GM21390 (cell line): ENCODE data around the gene ZNF280B.
"Not testable (repeated sequence)": the region's sequence is repeated elsewhere in the genome, so short reads cannot be mapped to it uniquely, and the experiment has no call there.

ENCODE experiments used
- ATAC-seq: cut with Tn5 transposase; IDR thresholded peaks from one replicate; pipeline ENCODE4 v1.9.1; 2021; ENCODE audit not compliant: unreplicated experiment

ZNF280B gene

DNA sequence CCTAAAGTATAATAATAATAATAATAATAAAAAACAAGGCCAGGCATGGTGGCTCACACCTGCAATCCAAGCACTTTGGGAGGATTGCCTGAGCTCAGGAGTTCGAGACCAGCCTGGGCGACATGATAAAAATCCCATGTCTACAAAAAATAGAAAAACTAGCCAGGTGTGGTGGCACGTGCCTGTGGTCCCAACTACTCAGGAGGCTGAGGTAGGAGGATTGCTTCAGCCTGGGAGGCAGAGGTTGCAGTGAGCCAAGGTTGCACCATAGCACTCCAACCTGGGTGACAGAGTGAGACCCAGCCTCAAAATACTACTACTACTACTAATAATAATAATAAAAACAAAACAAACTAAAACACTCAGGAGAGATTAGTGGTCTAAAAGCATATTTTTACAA is 27.1 kb upstream of the ZNF280B start:
- no peak for ATAC-seq

DNA sequence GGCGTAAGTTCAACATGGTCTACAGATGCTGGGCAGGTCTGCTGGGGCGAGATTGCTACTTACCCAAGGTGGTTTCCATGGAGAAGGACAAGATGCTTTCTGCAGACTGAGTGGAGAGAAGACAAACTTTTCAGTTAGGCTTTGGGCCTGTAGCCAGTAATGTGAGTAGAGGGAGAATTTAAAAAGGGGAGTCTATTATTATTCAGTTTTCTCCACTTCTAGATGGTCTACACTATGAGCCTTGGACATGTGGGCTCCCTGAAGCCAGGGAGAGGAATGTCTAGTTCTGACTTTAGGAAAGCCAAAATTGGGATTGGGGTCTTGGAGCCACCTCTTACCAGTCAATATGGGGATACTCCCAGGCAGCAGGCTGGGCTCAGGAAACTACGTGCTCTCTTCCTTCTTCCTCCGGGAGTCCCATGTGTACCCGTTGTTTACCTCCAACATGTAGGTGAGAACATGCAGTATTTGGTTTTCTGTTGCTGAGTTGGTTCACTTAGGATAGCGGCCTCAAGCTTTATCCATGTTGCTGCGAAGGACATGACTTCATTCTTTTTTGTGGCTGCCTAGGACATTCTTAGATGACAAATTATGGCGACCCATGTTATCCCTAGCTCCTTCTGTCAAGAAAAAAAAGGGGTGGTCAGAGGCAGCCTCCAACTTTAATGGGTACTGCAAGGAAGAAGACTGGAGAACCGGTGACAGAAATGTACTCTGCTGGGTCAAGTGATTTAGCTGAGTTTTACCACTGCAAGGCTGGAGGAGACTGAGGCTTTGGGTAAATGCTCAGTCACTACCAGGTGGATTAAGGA is 26.3 kb upstream of the ZNF280B start:
- no peak for ATAC-seq

DNA sequence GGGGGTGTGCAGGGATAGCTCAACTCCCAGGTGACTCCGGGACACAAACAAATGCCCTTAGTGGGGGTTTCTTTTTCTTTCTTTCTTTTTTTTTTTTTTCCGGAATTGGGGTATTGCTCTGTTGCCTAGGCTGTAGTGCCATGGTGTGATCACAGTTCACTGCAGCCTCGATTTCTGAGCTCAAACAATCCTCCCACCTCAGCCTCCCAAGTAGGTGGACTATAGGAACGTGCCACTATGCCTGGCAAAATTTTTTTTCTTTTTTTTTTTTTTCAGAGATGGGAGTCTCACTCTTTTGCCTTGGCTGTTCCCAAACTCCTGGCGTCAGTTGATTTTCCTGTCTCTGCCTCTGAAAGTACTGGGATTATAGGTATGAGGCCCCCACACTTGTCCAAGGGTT is 25.3 kb upstream of the ZNF280B start:
- ATAC-seq: no peak

DNA sequence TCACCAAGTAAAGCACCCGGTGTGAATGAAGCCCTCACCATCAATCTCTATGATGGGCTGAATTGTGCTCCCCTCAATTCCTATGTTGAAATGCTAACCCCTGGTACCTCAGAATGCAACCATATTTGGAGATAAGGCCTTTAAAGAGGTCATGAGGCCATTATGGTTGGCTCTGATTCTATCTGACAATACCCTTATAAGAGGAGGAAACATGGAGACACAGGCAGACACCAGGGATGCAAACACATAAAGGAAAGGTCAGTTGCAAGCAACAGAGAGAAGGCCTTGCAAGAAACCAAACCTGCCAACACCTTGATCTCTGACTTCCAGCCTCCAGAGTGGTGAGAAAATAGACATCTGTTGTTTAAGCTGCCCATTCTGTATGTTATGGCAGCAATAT is 24.9 kb upstream of the ZNF280B start:
- ATAC-seq: no peak

DNA sequence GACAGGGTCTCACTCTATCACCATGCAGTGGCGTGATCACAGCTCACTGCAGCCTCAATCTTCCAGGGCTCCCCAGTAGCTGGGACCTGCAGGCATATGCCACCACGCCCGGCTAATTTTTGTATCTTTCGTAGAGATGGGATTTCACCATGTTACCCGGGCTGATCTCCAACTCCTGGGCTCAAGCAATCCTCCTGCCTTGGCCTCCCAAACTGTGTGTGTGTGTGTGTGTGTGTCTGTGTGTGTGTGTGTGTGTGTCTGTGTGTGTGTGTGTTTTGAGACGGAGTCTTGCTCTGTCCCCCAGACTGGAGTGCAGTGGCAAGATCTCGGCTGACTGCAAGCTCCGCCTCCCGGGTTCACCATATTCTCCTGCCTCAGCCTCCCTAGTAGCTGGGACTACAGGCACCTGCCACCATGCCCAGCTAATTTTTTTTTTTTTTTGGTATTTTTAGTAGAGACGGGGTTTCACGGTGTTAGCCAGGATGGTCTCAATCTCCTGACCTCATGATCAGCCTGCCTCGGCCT is 24.1 kb upstream of the ZNF280B start:
- not testable (repeated sequence) for ATAC-seq

DNA sequence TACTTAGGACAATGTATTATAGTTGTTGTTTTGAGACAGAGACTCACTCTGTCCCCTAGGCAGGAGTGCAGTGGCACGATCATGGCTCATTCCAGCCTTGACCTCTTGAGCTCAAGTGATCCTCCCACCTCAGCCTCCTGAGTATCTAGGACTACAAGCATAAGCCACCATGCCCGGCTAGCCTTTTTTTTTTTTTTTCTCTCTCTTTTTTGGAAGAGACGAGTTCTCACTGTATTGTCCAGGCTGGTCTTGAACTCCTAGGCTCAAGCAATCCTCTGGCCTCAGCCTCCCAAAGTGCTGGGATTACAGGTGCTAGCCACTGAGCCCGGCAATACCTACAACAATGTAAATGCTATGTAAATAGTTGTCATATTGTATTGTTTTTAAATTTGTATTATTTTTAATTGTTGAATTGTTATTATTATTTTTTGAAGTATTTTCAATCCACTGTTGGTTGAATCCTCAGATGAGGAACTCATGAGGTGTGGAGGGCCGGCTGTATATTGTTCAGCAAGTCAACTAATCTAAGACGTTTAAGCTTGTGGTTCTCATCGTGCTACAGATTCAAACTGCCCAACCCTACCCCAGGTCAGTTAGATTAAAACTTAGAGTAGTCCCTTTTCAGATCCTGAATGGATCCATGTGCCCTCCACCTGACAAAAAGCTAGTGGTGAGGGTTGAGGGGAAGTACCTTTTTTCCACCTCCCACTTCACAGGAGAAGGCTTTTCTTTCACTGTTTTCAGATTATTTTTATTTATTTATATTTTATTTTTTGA is 23.4 kb upstream of the ZNF280B start:
- no peak for ATAC-seq

DNA sequence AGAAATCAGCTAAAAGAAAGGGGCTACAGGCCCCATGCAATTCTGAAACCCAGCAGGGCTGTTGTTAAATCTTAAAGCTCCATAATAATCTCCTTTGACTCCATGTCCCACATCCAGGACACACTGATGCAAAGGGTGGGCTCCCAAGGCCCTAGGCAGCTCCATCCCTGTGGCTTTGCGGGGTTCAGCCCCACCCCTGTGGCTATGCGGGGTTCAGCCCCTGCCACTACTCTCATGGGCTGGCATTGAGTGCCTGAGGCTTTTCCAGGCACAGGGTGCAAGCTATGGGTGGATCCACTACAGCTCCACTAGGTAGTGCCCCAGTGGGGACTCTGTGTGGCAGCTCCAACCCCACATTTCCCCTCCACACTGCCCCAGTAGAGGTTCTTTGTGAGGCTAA is 20.2 kb upstream of the ZNF280B start:
- no peak for ATAC-seq

DNA sequence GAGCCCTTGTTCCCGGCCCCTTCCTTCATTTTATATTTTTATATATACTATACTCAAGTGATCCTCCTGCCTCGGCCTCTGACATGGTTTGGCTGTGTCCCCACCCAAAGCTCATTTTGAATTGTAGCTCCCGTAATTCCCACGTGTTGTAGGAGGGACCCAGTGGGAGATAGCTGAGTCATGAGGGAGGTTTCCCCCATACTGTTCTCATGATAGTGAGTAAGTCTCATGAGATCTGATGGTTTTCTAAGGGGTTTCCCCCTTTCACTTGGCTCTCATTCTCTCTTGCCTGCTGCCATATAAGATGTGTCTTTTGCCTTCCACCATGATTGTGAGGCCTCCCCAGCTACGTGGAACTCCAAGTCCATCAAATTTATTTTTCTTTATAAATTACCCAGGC is 18.8 kb upstream of the ZNF280B start:
- no peak for ATAC-seq

DNA sequence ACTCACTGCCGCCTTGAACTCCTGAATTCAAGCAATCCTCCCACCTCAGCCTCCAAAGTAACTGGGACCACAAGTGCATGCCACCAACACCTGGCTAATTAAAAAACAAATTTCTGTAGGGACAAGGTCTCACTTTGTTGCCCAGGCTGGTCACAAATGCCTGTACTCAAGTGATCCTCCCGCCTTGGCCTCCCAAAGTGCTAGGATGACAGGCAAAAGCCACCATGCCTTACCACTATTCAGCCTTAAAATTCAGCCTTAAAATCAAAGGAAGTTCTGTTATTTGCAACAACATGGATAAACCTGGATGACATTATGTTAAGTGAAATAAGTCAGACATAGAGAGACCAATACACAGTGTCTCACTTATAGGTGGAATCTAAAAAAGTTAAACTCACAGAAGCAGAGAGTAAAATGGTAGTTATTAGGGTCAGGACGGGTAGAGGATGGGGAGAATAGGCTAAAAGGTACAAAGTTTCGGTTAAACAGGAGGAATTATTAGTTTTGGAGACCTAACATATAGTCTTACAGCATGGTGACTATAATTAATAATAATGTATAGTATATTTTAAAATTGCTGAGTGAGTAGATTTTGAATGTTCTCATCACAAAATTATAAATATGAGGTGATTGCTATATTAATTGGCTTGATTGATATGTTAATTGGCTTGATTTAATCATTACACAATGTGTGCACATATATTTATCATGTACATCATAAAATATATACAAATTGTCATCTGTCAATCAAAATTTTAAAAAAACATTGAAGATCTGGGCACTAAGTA is 17.8 kb upstream of the ZNF280B start:
- ATAC-seq: no peak

DNA sequence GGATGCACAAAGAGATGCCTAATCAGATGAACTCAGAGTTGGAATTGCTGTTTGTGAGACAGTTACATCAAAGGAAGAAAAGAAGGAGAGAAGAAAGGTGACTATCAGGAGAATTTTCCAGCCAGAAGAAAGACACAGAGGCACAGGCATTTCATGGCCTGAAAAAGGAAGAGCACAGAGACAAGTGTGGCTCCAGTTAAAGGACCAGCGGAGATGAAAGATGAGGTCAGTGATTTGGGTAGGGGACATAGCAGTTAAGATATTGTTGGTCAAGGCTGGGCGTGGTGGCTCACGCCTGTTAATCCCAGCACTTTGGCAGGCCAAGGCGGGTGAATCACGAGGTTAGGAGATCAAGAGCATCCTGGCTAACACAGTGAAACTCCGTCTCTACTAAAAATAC is 15.0 kb upstream of the ZNF280B start:
- no peak for ATAC-seq

DNA sequence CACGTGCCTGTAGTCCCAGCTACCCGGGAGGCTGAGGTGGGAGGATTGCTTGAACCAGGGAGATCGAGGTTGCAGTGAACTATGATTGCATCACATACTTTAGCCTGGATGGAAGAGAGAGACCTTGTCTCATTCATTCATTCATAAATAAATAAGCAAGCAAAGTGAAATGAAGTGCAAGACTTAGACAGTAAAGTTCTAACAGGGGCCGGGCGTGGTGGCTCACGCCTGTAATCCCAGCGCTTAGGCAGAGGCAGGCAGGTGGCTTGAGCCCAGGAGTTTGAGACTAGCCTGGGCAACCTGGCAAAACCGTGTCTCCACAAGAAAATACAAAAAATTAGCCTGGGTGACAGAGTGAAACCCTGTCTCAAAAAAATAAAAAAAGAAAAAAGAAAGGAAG is 13.1 kb upstream of the ZNF280B start:
- no peak for ATAC-seq

DNA sequence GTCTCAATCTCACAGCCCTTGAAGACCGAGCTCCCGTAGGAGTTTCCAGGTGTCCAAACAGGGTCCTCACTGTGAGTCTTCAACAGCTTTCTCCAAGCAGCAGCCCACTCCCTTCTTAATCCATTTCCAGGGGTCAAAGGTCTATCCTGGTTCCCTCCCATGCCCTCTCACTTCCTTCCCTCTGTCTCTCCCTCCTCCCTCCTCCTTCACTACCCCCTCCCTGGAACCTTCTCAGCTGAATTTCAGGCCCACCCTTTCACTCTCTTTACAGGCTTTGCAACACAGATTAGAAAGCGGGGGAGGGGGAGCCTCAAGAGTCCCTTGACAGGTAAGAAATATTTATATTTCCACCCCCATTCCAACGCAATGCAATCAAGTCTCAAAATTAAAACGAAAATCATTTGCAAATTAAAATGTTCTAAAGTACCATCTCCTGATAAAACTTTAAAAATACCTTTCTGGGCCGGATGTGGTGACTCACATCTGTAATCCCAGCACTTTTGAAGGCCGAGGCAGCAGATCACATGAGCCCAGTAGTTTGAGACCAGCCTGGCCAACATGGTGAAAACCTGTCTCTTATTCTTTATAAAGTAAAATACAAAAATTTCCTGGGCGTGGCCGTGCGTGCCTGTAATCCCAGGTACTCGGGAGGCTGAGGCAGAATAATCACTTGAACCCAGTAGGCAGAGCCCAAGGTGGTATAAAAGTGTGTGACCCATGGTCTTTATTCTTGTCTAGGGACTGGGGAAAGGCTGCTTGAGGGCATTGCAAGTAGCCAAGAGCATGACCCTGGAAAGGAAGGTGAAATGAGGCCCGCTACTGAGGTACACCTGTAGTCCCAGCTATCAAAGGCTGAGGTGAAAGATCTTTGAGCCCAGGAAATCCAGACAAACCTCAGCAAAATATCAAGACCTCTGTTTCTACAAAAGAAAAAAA is 12.4 kb upstream of the ZNF280B start:
- ATAC-seq: no peak

DNA sequence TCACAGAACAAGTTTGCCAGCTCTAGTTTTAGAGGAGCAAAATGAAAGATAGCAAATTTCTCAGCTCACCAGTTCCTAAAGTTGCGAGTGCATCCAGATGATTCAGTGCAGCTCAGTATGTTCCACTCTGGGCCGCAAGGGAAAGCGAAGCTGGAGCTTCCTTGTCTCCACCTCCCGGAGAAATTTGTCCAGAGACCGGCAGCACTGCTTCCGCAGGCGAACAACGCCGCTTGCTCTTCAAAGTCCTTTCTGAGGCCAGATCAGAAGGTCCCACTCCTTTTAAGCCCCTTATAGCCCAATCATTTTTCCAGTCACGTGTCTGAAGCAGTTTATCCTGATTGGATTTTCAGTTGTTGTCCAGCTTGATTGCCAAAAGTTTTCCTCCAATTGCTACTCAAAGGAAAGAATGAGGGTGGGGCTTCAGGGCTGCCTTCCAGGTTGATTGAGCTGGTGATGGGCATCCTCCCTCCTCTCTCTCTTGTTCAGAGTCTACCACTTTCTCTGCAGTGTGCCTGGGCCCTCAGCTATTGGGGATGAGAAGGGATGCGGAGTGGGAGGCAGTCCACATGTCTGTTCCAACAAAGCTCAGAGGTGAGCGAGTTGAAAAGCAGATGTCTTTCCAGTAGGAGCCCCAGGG is 11.6 kb upstream of the ZNF280B start, which contains the start of gene ZNF280A:
Gene ZNF280A (minus strand): TSS at position 251 of the 637 bp plus-strand sequence. CDS start 4,640 bp downstream, outside the sequence.
- ATAC-seq: no peak

DNA sequence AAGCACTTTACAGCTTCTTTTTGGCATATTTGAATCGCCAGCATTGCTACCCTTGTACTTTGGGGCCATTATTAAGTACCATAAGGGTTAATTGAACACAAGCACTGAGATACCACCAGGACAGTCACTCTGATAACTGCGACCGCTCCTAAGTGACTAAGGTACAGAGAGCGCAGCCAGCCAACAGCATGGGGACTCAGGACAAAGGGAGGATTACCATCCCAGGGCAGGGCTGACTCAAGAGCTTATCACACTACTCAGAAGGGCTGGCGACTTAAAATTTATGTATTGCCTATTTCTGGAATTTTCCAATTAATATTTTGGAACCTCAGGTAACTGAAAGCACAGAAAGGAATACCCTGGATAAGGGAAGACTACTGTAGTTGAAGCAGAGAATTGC is 11.0 kb upstream of the ZNF280B start:
- no peak for ATAC-seq

DNA sequence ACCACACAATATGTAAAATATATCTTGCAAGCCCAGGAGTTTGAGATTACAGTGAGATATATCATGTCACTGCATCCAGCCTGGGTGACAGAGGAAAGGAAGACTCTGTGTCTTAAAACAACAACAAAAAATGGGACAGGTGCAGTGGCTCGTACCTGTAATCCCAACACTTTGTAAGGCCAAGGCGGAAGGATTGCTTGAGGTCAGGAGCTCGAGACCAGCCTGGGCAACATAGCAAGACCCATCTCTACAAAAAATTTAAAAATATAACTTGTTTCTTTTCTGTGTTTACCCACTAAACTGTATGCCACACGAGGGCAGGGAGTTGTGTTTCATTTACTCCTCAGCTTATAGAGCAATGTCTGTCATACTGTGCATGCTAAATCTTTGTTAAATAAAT is 8.4 kb upstream of the ZNF280B start:
- ATAC-seq: no peak

DNA sequence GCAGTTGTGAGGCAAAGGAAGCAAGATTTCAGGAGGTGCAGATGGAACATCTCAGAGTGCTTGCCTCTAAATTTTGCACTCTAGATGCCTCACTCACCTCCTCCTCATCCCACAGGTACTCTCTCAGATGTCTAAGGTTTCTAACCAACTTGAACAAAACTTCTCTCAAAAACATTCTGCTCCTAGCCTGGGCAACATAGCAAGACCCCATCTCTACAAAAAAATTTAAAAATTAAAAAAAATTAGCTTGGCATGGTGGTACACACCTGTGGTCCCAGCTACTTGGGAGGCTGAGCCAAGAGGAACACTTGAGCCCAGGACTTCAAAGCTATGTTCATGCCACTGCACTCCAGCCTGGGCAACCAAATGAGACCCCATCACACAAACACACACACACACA is 7.3 kb upstream of the ZNF280B start:
- no peak for ATAC-seq

DNA sequence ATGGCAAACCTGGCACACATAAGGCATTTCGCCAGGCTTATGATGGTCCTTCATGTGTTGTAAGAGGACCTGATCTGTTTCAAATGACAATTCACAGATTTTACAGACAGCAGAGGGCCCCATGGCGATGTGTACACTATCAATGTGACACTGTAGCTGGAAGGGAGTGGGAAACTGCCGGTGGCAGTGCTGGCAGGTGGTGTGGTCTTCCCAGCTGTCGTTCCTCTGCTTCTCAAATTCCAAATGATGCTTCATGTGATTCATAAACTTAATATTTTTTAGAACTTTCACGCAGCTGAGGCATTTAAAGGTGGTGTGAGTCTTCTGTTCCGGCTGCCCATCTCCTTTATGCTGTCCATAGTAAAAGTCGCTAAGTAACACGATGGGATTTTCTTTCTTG is 5.9 kb upstream of the ZNF280B start:
- ATAC-seq: not testable (repeated sequence)

DNA sequence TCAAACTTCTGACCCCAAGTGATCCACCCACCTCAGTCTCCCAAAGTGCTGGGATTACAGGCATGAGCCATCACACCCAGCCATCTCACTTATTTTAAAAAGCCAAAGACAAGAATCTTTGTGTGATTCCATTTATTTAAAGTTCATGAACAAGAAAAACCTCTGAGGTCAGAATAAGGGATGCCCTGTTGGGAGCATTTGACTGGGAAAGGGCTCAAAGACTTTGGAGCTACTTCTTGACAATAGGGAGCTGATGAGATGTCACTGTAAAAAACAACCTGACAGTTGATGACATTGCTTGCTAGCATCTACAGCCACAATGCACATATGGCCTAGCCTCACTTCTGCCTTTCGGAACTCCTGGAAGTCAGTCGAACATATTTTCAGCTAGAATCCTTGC is 5.1 kb upstream of the ZNF280B start:
- no peak for ATAC-seq

DNA sequence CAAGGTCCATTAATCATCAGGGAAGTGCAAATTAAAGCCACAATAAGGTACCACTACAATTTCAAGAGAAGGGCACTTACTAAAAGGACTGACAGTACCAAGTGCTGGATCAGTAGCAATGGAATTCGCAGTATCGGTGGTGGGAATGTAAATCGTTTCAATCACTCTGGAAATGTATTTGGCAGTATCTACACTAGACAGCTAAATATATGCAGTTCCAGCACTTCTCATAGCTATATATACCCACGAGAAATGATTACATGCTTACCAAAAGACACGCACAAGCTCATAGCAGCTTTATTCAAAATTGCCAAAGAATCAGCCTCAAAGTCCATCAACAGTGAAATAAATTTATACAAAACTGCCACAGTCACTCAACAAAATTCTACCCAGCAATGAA is 4.4 kb upstream of the ZNF280B start:
- no peak for ATAC-seq

DNA sequence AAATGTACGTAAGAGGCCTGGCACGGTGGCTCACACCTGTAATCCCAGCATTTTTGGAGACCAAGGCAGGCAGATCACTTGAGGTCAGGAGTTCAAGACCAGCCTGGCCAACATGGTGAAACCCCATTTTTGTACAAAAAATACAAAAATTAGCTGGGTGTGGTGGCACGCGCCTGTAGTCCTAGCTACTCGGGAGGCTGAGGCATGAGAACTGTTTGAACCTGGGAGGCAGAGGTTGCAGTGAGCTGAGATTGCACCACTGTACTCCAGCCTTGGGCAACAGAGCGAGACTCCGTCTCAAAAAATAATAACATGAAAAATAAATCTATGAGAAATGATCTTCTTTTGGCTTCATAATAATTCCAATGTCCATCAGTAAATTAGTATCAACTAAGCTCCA is 2.3 kb upstream of the ZNF280B start:
- ATAC-seq: not testable (repeated sequence)
